ENCODE data around the gene C2CD4C. TPM values are rescaled to one million over a fixed set of nuclear protein-coding genes. Genes with fewer than 3 reads are reported as not detected.

Gene C2CD4C
- polyA plus RNA-seq, 1 experiment, result 0.07 TPM

DNA sequence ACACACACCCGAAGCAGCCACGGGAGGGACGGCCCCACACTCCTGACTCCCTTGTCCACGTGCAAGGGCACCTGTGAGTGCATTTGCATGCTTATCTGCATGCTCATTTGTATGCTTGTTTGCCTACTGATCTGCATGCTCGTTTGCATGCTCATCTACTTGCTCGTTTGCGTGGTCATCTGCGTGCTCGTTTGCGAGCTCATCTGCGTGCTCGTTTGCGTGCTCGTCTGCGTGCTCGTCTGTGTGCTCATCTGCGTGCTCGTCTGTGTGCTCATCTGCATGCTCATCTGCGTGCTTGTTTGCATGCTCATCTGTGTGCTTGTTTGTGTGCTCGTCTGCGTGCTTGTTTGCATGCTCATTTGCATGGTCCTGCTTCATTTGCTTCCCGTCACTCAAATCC is 28.1 kb upstream of the C2CD4C start:
- CTCF ChIA-PET, result no interaction called here

DNA sequence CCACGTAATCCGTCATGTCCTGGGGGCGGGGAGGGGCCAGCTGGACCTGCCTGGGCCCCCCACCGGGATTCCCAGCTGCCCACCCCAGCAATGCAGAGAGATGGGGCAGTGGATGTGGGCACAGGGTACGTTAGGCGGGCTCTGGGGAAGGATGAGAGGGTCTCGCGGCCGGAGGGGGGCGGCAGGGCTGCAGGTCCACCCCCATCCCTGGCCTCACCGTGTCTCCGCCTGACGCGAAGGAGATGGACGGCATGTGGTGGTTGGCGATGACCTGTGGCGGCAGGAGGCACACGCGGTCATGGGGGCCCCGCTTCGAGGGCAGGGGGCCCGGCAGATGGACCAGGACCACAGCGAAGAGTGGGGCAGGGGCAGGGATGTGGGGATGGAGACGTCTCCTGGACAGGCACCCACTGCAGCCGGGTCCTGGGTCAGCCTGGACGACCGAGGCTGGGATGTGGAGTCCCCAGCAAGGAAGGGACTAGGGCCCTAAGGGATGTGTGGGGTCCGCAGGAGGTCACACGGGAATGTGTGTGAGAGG is 27.5 kb upstream of the C2CD4C start:
- no peak overlapping the region for H3K4me3 ChIP-seq (ENCODE audit: low read depth, low read length)
- DNase-seq (ENCODE audit: low read depth), result no peak
- ChIA-PET POLR2A (no interaction called here), CTCF (no interaction called here)
- no peaks in the 10 kb centered on the region for H3K36me3 ChIP-seq (ENCODE audit: control insufficient read depth, insufficient read depth, low read length)
- TF ChIP-seq, protein P1, sequence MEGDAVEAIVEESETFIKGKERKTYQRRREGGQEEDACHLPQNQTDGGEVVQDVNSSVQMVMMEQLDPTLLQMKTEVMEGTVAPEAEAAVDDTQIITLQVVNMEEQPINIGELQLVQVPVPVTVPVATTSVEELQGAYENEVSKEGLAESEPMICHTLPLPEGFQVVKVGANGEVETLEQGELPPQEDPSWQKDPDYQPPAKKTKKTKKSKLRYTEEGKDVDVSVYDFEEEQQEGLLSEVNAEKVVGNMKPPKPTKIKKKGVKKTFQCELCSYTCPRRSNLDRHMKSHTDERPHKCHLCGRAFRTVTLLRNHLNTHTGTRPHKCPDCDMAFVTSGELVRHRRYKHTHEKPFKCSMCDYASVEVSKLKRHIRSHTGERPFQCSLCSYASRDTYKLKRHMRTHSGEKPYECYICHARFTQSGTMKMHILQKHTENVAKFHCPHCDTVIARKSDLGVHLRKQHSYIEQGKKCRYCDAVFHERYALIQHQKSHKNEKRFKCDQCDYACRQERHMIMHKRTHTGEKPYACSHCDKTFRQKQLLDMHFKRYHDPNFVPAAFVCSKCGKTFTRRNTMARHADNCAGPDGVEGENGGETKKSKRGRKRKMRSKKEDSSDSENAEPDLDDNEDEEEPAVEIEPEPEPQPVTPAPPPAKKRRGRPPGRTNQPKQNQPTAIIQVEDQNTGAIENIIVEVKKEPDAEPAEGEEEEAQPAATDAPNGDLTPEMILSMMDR (IDR thresholded peaks at IDR 0.05; ENCODE audit: insufficient read depth, low read depth, low read length), result no peak
- no peaks in the 10 kb centered on the region for H3K27me3 ChIP-seq (ENCODE audit: control insufficient read depth, insufficient read depth, low read length)

More for the DNA sequence above, 28.1 kb upstream of the C2CD4C start:
- no peaks in the 10 kb centered on the region for H3K36me3 ChIP-seq (ENCODE audit: control insufficient read depth, insufficient read depth, low read length)
- H3K27me3 ChIP-seq (ENCODE audit: control insufficient read depth, insufficient read depth, low read length), result no peaks in the 10 kb centered on the region
- no peak overlapping the region for H3K4me3 ChIP-seq (ENCODE audit: low read depth, low read length)
- POLR2A ChIA-PET, result no interaction called here
- TF ChIP-seq, protein P1 (IDR thresholded peaks at IDR 0.05; ENCODE audit: insufficient read depth, low read depth, low read length), result no peak
- no peak for DNase-seq (ENCODE audit: low read depth)

GRCh38 chr19:435707-436412 is 26.9 kb upstream of the C2CD4C start:
- Histone ChIP-seq H3K36me3 (ENCODE audit: control insufficient read depth, insufficient read depth, low read length) (no peaks in the 10 kb centered on the region), H3K4me3 (ENCODE audit: low read depth, low read length) (no peak overlapping the region), H3K27me3 (ENCODE audit: control insufficient read depth, insufficient read depth, low read length) (no peaks in the 10 kb centered on the region)
- ChIA-PET CTCF (no interaction called here), POLR2A (no interaction called here)
- no peak for DNase-seq (ENCODE audit: low read depth)
- TF ChIP-seq, protein P1 (IDR thresholded peaks at IDR 0.05; ENCODE audit: insufficient read depth, low read depth, low read length), result no peak

- DNase-seq (ENCODE audit: low read depth), result no peak
- H3K36me3 ChIP-seq (ENCODE audit: control insufficient read depth, insufficient read depth, low read length), result no peaks in the 10 kb centered on the region
- ChIA-PET CTCF (interaction anchor here (0.6 kb wide), 1 partner anchor 42 kb away, joined by 3 read pairs; no protein-coding TSS in a partner anchor), POLR2A (no interaction called here)
- no peaks in the 10 kb centered on the region for H3K27me3 ChIP-seq (ENCODE audit: control insufficient read depth, insufficient read depth, low read length)
- TF ChIP-seq, protein P1 (IDR thresholded peaks at IDR 0.05; ENCODE audit: insufficient read depth, low read depth, low read length), result no peak
- no peak overlapping the region for H3K4me3 ChIP-seq (ENCODE audit: low read depth, low read length)
Measured at GRCh38 chr19:435056-435706, 26.2 kb upstream of the C2CD4C start.

GRCh38 chr19:434152-434960 is 25.4 kb upstream of the C2CD4C start:
- POLR2A ChIA-PET, result no interaction called here
- Histone ChIP-seq H3K4me3 (ENCODE audit: low read depth, low read length) (no peak overlapping the region), H3K27me3 (ENCODE audit: control insufficient read depth, insufficient read depth, low read length) (no peaks in the 10 kb centered on the region), H3K36me3 (ENCODE audit: control insufficient read depth, insufficient read depth, low read length) (no peaks in the 10 kb centered on the region)
- CTCF ChIA-PET, result interaction anchor here (0.6 kb wide), 1 partner anchor 42 kb away, joined by 3 read pairs; no protein-coding TSS in a partner anchor
- TF ChIP-seq, protein P1 (IDR thresholded peaks at IDR 0.05; ENCODE audit: insufficient read depth, low read depth, low read length), result no peak
- DNase-seq (ENCODE audit: low read depth), result no peak

All from BJ (cell line).